HG03066 (cell line): ENCODE results near the gene ARMC5.
"Not testable (repeated sequence)": the region's sequence is repeated elsewhere in the genome, so short reads cannot be mapped to it uniquely, and the experiment has no call there.

Experiments
- ATAC-seq: cut with Tn5 transposase; IDR thresholded peaks from one replicate; pipeline ENCODE4 v1.9.1; 2021; ENCODE audit warnings: low read depth; ENCODE audit not compliant: unreplicated experiment

Gene ARMC5

DNA sequence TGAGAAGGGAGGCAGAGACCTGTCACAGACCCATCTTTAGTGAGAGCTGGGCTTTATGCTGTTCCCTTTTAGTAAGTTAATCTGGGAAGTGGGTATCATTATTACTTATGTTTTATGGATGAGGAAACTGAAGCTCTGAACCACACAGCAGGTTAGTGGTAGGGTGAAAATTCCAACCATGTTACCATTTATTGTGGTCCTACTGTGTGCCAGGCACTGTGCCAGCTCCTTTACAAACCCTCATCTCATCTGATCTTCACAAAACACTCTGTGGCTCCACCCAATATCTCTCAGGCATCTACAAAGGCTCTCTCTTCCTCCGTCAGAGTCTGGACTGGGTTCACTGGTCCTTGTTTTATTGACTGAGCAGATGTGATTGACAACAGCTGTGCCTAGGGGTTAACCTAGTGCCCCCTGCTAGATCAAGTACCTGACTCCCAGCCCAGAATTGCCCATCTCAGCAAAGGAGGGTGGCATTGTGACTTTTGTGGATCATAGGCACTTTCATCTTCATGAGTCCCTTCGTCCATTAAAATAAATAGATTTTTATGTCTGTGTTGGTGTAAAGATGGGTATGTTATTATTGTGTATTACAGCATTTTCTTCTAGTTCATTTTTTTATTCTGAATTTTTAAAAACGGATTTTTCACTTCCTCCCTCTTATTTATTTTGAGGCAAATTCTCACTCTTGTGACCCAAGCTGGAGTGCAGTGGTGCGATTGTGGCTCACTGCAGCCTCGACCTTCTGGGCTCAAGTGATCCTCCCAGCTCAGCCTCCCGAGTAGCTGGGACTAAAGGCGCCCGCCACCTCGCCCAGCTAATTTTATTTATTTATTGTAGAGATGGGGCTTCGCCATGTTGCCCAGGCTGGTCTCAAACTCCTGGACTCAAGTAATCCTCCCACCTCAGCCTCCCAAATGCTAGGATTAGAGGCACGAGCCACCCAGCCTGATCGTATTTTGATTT lies 15.8 kb downstream of the ARMC5 start:
- no peak for ATAC-seq

DNA sequence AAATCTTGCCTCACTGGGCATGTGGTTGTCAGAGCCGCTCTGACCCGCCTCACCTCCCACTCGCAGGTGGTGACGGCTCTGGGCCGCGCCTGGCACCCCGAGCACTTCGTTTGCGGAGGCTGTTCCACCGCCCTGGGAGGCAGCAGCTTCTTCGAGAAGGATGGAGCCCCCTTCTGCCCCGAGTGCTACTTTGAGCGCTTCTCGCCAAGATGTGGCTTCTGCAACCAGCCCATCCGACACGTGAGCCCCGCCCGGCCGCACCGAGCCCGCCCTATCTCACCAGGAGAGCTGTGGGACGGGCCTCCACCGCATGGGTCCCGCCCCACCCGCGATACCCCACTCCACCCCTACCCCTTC lies 16.6 kb downstream of the ARMC5 start:
- no peak for ATAC-seq

DNA sequence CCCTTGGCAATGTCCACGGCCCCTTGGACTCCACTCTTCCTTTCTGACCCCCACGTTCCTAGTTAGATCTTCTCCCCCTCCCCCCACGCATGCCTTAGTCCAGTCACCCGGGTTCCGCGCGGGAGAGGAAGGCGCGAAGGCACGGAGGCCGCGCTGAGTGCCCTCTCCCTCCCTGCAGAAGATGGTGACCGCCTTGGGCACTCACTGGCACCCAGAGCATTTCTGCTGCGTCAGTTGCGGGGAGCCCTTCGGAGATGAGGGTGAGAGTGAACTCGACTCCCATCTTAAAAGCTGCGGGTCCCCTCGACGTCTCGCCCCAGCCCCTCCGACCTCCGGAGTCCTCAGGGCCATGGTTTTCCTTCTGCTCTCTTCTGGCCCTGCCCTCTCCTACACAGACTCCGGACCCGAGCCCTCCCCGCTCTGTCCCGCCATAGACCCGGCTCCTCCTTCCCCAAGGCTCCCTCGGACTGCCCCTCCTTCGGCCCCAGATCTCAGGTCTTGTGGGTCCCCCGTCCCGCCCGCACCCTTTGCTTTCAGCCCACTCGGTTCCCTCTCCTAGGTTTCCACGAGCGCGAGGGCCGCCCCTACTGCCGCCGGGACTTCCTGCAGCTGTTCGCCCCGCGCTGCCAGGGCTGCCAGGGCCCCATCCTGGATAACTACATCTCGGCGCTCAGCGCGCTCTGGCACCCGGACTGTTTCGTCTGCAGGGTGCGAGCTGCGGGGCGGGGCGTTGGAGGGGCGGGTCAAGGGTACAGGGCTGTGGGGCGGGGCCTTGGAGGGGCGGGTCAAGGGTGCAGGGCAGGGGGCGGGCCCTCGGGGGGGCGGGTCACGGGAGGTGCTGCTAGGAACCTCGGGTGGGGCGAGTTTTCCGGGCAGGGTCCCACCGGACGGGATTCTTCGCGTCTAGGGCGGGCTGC lies 17.3 kb downstream of the ARMC5 start:
- peak; percentile 53 for ATAC-seq

DNA sequence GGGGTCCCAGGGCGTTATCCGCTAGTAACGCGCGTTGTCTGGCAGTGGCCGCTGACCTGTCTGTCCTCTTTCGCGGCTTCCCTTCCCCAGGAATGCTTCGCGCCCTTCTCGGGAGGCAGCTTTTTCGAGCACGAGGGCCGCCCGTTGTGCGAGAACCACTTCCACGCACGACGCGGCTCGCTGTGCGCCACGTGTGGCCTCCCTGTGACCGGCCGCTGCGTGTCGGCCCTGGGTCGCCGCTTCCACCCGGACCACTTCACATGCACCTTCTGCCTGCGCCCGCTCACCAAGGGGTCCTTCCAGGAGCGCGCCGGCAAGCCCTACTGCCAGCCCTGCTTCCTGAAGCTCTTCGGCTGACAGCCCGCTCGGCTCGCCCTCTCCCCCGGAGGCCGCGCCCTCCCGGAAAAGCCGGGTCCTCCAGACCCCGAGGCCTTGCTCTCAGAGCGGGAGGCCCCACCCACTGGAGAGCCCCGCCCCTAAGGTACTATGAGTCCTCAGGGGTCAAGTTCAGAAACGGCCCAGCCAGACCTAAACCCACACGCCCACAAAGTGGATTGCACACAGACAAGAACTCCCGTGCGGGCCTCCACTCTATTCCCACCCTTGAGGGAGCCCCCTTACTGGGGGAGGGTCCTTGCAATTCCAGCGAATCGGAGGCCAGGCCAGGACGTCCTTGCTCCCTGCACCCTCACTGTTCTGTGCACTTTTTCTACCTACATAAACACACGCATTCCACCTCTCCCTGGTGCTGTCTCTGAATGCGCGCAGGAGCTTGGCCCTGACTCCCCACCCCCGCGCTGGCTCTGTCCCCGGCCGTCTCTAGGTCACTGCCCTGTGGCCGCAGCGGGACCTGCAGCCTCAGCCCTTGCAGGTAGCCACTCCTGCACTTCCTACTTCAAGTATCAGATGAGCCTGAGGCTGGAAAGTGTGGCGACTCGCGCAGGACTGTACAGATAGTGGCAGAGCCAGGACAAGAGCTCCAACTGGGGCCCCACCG lies 18.2 kb downstream of the ARMC5 start:
- ATAC-seq: no peak

DNA sequence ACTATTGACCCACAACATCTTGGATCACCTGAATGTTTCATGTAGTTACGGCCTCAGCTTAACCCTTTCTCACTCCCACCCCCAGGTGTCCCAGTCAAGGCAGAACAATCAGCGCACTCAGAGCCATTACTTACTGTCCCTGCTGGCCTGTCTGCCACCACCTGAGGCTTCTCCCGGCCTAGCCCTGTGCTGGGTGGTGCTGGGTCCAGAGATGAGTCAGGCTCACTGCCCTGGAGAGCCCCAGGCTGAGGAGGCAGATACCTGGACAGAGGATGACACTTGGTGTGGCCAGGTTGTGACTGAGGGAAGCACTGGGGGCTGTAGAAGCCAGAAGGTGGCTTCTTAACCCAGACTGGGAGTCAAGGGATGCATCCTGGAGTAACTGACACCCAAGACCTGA lies 19.7 kb downstream of the ARMC5 start:
- ATAC-seq: no peak

DNA sequence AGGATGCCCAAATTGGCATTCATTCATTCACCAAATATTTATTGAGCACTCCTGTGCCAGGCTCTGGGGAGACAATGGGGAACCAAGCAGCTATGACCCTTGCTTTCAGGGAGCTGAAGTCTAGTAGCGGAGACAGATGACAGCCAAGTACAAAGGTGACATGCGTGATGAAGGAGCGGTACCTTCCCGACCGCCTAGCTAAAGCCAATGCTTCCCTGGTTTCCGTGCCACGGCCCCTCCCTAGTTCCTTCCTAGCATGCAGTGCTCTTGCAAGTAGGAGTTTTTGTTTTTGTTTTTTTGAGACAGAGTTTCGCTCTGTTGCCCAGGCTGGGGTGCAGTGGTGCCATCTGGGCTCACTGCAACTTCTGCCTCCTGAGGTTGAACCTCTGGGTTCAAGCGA lies 20.4 kb downstream of the ARMC5 start:
- ATAC-seq: no peak

DNA sequence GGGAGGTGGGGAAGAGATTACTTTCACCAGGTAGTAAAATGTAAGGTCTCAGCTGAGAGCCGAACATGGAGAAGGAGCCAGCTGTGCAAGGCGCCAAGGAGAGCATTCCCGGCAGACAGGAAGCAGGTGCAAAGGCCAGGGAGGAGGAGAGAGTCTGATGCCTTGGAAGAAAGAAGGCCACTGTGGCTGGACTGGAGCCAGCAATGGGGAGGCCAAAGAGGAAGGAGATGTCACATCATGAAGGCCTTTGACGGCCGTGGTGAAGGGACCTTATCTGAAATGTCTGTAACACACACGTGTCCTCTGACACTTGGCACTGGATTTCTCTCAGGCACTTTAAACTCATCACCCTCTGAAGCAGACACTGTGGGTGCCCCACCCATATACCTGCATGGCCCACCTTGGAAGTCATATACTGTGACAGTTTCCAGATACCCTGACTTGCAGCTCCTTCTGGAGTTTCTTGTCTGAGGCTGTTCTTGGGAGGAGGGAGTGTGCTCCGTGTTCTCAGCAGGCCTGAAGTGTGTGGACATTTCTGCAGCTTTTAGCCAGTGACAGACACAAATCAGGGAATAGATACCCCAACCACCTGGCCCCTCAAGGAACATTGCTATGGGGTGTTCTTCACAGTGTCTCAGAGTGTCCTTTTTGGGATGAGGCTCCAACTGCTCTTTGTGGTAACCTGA lies 21.7 kb downstream of the ARMC5 start:
- no peak for ATAC-seq

DNA sequence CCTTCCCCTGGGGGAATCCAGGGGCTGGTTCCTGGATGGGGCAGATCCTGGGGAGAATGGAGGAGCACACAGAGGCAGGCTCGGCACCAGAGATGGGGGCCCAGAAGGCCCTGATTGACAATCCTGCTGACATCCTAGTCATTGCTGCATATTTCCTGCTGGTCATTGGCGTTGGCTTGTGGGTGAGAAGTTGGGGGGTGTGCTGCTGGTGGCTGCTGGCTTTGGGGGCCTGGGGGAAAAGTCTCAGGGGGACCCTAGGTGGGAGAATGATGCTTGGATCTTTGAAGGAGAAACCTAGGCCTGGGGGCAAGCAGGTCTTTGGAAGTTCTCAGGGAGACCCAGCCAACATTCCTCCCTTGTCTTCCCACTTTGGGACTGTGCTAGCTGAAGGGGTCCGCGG lies 23.8 kb downstream of the ARMC5 start, which contains the start of gene SLC5A2:
SLC5A2 (plus strand) TSS at position 43 of the 400 bp plus-strand sequence; CDS start at position 57, 14 bp downstream.
- ATAC-seq: no peak

DNA sequence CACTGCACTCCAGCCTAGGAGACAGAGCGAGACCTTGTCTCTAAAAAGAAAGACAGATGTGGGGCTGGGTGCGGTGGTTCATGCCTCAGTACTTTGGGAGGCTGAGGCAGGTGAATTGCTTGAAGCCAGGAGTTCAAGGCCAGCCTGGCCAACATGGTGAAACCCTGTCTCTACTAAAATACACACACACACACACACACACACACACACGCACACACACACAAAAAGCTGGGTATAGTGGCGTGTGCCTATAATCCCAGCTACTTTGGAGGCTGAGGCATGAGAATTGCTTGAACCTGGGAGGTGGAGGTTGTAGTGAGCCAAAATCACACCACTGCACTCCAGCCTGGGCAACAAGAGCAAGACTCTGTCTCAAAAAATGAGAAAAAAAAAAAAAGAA lies 24.7 kb downstream of the ARMC5 start:
- ATAC-seq: not testable (repeated sequence)

DNA sequence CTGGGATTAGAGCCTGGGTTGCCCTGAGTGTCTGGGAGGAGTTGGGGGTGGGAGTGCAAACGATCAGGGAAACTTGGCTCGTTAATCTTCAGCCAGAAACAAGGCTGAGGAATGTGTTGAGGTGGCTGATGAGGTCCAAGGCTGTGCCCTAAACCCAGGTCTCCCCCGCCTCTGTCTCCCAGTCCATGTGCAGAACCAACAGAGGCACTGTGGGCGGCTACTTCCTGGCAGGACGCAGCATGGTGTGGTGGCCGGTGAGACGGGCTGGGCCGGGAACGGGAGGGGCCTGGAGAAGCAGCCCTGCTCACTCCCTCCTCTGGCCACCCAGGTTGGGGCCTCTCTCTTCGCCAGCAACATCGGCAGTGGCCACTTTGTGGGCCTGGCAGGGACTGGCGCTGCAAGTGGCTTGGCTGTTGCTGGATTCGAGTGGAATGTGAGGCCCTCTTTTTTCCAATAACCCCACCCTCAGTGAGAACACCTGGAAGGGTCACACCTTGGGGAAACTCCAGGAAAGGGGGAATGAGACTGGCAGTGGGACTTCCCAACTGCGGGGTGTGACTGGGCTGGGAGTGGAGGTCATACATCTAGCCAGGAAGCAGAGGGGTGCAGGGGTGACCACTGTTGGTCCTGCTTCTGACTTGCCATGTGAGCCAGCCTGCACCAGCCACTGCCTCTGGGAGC lies 25.3 kb downstream of the ARMC5 start:
- no peak for ATAC-seq

DNA sequence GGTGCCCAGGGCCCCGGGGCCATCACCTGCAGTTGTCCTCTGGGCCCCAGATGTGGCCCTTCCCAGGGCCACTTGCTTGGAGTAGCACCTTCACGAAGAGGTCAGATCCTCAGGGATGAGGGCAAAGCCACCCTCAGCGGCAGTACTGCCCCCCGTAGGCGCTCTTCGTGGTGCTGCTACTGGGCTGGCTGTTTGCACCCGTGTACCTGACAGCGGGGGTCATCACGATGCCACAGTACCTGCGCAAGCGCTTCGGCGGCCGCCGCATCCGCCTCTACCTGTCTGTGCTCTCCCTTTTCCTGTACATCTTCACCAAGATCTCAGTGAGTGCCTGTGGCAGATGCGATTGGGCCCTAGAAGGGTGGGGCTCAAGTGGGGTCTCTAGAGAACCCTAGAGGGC lies 26.3 kb downstream of the ARMC5 start:
- ATAC-seq: no peak

DNA sequence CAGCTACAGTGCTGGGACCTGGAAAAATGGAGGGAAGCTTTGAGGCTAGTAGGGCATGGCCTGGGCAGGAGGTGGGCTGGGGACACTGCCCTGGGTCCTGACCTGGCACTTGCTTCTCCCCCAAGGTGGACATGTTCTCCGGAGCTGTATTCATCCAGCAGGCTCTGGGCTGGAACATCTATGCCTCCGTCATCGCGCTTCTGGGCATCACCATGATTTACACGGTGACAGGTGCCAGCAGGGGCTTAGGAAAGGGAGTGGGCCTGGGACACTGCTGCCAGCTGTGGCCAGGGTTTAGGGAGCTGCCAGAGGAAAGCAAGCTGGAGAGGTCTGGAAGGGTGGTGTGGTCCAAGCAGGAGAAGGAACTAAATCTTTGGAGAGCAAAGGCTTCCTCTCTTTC lies 26.7 kb downstream of the ARMC5 start:
- ATAC-seq: no peak

DNA sequence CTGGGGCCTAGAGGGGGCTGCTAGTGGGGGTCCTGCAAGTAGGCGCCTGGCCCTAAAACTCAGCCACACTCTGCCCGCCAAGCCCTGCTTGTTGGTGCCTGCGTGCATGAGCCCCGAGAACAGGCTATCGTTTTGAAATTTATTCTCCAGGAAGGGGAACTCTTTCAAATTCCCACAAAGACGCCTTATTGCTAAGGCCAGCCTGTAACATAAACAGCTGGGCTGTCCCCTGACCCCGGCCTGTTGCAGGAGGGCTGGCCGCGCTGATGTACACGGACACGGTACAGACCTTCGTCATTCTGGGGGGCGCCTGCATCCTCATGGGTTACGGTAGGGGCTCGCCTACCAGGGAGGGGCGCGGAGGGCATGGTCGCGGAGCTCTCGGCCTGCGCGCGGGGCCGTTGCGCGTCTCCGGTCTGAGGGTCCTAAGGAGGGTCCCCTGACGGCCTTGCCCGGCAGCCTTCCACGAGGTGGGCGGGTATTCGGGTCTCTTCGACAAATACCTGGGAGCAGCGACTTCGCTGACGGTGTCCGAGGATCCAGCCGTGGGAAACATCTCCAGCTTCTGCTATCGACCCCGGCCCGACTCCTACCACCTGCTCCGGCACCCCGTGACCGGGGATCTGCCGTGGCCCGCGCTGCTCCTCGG lies 27.9 kb downstream of the ARMC5 start:
- no peak for ATAC-seq

DNA sequence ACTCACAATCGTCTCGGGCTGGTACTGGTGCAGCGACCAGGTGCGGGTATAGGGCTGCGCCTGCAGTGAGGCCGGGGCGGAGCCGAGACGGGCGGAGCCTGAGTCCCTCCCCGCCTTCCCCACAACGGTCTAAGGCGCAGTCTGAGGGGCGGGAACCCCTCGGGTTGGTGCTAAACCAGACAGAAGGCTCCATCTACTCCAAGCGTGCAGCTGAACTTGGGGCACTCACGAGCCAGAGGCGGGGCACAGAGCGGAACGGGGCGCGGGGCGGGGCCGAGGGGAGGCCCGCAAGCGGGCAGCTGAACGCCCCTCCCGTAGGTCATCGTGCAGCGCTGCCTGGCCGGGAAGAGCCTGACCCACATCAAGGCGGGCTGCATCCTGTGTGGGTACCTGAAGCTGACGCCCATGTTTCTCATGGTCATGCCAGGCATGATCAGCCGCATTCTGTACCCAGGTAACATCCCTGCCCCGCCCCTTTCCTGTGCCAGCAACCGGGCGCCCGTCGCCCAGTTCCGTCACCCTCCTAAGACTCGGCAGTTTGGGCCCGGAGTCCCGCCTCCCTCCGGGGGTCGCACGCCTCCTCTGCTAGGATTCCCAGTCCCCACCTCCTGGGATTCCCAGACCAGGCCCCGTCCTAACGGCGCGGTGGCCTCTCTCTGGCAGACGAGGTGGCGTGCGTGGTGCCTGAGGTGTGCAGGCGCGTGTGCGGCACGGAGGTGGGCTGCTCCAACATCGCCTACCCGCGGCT lies 28.6 kb downstream of the ARMC5 start:
- ATAC-seq: peak; percentile 71

DNA sequence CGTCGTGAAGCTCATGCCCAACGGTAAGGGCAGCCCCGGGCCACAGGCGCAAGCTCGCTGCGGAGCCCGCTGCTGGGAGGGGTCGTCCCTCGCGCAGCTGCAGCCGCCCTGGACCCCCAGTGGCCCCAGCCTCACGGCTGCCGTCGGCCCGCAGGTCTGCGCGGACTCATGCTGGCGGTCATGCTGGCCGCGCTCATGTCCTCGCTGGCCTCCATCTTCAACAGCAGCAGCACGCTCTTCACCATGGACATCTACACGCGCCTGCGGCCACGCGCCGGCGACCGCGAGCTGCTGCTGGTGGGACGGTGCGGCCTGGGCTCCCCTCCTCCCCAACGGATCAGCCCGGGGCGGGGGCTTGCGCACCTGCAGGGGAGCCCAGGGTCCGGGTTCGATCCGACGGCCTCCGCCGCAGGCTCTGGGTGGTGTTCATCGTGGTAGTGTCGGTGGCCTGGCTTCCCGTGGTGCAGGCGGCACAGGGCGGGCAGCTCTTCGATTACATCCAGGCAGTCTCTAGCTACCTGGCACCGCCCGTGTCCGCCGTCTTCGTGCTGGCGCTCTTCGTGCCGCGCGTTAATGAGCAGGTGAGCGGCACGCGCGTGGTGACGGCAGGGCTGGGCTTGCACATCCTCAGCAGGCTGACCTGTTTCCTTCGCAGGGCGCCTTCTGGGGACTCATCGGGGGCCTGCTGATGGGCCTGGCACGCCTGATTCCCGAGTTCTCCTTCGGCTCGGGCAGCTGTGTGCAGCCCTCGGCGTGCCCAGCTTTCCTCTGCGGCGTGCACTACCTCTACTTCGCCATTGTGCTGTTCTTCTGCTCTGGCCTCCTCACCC lies 29.4 kb downstream of the ARMC5 start:
- ATAC-seq: no peak

DNA sequence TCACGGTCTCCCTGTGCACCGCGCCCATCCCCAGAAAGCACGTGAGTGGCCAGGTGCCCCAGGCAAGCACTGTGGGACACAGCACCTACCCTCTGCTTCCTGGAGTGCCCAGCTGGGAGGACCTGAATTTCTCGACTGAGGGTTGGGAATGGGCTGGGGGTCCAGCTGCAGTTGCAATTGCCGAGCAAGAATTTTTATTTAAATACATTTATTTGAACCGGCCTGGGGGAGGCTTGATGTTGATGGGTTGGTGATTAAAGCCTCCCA lies 29.9 kb downstream of the ARMC5 start:
- no peak for ATAC-seq
